ENCODE results near the gene PDCD7.
"Not testable (repeated sequence)": the region's sequence is repeated elsewhere in the genome, so short reads cannot be mapped to it uniquely, and the experiment has no call there.

The PDCD7 gene

DNA sequence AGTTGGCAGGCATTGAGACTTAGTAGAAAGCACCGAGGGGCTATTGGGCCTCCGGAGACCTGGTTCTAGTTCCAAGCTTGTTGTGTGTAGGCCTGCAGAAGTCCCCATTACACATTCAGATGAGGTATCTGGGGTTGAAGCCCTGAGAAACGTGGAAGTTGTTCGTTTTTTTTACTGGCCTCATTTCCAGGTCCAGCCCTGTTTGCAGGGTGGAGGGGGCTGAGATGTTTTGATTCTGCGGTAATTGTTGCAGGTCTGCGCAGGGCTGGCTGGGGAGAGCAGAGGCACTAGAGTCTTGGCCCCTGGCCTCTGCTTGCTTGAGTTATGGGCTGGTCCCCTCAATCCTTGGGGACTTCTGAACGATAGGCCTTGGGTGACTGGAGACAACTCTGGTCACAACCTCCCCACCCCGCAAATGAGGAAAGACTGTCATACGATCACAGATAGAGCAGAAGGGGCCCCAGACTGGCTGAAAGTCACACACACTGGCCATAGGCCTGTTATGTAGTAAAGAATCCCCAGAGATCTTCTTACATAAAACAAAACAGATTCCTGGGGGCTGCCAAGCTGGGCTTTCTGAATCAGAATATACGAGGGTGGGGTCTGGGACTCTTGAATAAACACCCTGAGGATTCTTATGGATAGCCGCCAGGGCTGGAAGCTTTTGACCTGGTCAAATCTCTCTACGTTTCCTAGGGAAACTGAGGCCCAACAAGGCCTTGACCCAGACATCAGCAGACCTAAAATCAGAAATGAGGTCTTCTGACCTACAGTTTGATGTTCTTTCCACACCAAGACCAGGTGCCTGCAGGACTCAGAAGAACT, 41.5 kb downstream of the PDCD7 start:
- no peak for DNase-seq (ENCODE audit: low read depth)

DNA sequence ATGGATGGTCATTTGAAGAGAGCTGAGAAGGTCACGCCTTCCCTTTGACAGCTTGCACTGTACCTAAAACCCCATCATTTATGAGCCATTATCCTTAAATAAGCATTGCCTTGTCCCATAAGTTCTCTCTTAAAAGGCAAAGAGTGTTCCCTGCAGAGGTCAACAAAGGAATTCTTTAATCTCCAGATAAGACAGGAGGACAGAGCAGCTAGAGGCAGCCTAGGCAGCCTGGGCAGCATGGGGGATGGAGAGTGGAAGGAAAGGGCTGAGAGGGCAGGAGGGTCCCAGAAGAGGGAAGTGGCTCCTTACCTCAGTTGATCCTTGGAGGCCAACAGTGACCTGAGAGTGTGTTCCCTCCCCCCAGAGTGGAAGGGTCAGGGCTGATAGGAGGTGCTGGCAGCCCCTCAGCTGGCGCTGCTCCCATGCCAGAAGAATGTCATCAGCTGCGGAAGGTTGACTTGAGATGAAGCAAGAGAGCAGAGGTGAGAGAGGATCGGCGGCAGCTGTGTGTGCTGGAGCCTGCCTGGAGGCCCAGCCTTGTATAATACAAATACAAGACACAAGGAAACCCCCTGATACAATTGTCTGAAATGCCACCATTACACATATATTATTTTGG, 44.3 kb downstream of the PDCD7 start:
- DNase-seq (ENCODE audit: low read depth) = no peak

DNA sequence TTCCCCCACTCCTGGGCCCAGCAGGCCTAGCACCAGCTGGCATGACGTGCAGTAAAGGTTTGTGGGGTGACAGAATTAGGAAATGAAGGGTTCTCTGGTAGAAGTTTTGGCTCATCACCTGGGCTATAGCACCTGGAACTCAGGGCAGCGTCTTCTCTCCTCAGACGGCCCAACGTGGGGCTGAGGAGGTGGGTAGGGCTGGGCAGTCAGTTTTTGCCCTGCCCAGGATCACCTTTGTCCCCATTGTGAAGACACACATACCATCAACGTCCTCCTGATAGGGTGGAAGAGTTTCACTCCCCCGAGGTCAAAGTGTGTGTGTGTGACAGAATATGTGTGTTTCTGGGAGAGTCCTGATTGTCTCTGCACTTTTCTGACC, 45.0 kb downstream of the PDCD7 start:
- no peak for DNase-seq (ENCODE audit: low read depth)

DNA sequence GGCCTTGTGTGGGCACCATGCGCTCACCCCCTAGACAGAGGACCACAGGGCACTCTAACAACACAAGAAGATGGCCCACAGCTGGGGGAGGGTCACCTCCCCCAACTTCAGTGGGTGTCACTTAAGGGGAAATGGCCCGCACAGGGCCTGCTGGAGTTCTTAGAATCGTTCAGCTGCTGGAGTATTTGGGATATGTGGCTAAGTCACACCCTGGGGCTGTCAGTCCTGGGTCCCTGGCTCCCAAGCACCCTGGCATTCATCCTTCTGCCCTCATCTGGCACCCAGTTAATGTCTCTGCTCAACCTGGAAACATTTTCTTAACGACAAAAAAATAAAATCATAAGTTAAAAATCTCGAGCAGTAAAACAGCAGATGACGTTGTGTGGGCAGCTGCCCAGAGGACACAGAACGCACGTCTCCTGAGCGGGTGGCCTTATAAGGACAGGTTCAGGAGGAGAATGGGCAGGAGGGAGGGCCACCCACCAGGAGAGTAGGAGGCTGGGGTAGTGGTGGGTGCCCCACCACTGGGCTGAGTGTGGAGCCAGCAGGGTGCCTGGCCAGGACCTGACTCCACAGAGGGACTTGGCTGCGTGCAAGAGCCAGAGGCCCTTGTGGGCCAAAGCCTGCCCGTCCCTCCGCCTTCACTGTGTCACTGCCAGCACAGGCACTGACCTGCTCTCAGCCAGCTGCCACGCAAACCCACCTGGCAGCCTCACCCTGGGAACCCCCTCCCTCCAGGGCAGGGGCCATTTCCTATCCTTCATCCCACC, 45.5 kb downstream of the PDCD7 start:
- no peak for DNase-seq (ENCODE audit: low read depth)

DNA sequence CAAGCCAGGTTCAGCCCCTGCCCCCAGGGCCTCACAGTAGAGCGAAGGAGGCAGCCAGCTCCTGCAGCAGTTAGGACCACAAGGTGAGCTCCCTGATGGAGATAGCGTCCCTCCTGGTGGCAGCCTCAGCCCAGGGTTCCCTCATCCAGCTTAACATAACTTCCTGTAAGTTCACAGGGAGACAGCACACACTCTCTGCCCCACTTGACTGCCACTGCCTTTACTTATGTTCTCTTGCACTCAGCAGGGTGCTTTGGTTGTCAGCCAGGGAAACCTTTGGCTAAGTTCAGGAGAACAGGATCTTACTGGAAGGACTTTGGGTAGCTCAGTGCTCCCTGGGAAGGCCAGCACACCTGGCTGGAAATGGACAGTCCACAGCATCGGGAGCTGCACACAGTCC, 46.2 kb downstream of the PDCD7 start:
- DNase-seq (ENCODE audit: low read depth) = no peak

DNA sequence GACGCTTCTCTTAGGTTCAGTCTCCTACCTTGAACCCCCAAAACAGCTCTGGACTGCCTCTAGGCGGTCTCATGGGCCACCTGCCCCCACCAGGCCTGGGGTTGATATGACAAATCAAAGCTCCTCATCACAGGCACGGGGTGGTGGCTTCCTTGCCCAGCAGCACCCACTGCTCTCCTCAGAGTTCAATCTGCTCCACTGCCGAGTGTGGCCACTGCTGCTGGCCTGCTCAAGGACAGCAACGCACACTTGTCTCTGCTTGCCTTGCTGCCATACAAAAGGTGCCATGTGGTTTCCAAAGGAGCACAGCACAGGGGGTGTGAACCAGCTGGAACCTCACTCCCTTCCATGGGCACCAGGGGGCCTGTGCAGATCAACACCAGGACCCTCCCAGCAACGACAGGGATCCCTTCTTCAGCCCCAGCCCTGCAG, 46.9 kb downstream of the PDCD7 start:
- DNase-seq (ENCODE audit: low read depth) = no peak

DNA sequence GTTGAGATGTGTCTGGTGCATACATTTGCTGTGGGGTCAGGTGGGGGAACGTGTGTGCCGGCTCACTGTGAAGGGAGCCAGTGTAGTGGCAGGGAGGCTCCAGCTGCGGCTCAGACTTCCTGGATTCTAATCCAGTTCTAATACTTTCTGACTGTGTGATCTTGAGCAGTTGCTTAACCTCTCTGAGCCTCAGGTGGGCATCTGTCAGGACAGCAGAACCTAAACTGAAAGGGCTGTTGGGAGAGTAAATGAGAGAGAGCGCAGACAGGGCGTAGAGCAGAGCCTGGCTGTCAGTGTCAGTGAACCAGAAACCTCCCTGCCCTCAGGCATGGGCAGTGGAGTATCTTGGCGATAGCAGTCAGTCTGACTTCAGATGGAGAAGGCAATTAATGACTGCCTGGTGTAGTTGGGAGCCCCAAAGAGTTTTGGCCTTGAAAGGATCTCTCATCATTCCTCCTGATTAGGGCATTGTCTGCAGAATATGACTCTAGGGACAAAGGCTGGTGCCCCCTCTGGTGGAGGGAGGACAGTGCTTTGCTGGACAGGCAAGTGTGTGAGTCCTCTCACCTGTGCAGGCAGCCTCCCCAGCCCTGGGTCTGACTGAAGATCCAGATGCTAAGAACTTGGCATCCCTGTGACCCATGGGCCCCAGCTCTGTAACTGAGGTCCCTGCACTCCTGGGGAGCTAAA, 47.5 kb downstream of the PDCD7 start:
- no peak for DNase-seq (ENCODE audit: low read depth)

DNA sequence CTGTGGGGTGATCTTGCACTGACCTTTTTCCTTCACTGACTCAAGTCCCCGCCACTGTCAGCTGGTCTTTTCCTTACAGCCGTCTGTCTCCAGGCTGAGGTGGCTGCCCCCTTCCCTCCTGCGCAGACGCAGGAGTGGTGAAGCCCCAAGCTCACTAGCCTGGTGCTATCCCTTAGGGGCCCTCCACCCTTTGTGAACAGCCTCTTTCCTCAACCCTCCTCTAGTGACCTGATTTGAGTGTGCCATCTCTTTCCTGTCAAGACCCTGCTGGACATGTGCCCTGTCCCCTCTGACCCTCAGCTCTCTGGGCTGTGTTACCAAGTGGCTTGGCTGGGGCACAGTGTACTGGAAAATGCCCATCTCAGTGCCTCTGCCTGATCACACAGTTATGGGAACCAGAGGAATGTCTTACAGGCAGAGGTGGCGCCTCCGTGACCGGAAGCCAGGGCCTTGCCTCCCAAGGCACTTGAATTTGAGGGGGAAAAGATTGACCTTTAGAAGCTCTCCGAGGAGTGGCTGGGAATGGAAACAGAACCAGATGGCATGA, 48.3 kb downstream of the PDCD7 start:
- DNase-seq (ENCODE audit: low read depth) = no peak

DNA sequence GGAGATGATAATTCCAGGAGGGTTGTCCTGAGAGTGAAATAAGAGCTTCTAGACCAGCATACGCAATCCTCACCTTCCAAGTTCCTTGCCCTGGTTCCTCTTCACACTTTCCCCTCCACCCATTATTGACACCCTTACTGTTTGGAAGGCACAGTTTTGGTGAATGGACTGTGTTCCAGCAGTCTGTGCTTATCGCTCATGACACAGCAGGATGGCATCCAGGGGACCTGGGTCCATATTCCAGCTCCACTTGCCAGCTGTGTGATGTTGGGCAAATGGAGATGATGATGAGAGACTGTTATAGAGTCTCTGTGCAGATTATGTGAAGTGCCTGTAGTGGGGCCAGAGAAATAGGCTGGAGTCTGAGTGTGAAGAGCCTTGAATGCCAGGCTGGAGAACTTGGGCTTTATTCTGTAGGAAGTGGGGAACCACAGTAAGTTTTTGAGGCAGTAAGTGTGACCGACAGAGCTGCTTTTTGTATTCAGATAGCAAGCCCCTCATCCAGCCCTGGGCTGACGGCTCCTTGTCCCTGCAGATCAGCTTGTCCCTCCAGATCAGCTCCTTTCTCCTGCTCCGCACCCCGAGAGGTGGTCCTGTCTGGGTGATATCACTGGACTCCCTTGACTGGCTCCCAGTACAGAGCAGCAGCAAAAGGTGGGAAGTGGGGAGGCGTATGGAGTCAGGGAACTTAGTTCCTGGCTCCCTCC, 49.0 kb downstream of the PDCD7 start:
- DNase-seq (ENCODE audit: low read depth) = no peak

DNA sequence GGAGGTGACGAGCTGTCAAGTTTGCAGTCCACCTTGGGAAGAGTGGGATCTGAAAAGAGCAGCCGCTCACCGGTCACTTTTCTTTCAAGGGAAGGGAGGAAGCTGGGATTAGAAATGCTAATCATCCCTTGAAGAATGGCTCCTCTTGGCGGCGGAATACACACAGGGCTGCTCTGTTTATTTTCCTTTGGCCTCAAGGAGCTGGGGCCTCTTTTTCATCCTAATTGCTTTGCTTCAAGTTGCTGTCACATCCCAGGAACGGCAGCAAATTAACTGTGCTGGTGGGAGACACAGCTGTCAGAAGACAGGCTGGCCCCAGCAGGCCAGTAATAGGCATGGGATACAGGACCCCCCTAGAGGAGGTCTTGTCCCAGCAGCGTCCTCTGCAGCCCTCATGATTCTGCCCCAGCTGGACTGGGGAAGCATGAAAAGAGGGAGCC, 50.3 kb downstream of the PDCD7 start:
- DNase-seq (ENCODE audit: low read depth) = no peak

DNA sequence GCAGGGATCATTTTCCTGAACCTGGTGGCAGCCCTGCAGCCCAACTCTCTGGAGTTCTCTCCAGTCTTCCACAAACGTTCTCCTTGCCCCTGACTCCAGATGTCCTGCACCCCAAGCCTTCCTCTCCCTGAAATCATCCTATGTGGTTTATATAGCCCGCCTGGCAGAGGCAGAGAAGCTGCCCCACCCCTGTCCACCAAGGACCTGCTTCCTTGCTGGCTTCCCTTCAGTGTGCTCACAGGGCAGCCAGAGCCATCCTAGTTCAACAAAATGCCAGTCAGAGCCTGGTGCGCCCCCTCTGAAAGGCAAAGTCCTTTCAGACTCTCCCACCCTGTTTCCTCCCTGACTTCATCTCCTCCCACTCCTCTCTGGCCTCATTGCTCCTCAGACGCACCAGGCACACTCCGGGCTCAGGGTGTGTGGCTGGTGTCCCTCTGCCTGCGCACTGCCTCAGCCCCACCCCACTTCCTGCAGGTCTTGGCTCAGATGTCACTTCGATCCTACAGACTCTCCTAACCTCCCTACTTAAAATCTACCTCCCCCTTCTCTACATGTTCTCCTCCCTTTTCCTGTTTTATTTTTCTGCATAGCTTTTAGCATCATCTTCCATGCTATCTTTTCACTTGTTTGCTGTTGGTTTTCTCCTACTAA, 51.2 kb downstream of the PDCD7 start:
- DNase-seq (ENCODE audit: low read depth) = no peak

DNA sequence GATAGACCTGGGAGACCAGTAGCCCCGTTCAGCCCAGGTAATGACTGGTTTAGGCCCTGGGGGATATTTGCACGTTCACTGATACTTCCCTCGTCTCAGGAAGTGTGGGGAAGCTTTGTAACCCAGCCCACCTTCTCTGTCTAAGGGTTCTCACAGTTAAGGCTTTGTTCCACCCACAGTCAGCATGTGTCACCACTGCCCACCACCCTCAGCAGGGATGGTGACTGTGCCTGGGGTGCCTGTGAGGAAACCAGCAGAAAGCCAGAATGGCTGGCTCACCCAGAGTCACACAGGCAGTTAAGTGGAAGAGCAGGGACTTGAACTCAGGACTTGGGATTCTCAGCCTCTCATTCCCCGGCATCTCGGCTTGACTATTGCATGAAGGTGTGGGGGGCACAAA, 51.9 kb downstream of the PDCD7 start:
- no peak for DNase-seq (ENCODE audit: low read depth)

DNA sequence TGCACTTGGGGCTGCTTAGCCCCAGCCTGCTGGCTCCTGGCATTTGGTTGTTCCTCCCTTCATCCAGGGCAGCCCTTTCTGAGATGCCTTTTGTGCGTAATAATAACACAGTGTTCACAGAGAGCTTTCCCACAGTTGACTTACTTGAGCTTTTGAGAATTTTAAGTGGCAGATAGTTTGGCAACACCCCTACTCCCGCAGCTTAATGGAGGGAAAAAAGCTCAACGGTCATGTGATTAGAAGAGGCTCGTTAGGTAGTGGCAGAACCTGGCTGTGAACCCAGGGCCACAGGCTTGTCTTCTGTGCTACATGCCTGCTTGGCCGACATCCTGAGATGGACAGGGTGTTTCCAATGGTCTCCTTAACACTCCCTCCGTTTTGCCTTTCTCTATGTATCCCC, 52.3 kb downstream of the PDCD7 start:
- no peak for DNase-seq (ENCODE audit: low read depth)

DNA sequence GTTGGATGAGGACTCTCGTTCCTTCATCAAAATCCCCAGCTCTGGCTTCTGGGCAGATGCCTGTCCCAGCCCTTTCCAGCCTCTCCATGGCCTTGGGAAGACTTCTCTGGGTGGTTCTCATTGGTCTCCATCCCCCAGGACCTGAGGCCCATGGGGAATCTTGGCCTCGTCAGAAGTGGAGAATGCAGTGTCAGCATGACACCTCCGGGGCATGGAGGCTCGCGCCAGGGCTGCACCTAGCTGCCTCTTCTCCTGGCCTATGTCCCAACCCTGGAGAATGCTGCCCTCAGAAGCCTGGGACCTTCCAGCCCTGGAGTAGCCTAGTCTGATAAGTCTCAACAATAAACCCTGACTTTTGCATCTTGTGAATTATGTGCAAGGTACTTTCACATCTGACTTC, 54.0 kb downstream of the PDCD7 start:
- no peak for DNase-seq (ENCODE audit: low read depth)

DNA sequence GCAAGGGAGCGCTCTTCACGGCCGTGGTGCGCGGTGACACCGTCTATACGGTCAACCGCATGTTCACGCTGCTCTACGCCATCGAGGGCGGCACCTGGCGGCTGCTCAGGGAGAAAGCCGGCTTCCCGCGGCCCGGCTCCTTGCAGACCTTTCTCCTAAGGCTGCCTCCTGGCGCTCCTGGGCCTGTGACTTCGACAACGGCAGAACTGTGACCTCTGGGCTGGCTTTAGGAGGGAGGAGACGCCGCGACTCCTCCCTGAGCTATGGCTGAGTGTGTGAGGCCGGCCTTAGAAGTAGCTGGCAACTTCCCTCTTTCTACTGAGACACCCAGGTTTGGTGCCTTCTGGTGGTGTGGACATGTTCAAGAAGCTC, 55.6 kb downstream of the PDCD7 start:
- peak; percentile 27 for DNase-seq (ENCODE audit: low read depth)

DNA sequence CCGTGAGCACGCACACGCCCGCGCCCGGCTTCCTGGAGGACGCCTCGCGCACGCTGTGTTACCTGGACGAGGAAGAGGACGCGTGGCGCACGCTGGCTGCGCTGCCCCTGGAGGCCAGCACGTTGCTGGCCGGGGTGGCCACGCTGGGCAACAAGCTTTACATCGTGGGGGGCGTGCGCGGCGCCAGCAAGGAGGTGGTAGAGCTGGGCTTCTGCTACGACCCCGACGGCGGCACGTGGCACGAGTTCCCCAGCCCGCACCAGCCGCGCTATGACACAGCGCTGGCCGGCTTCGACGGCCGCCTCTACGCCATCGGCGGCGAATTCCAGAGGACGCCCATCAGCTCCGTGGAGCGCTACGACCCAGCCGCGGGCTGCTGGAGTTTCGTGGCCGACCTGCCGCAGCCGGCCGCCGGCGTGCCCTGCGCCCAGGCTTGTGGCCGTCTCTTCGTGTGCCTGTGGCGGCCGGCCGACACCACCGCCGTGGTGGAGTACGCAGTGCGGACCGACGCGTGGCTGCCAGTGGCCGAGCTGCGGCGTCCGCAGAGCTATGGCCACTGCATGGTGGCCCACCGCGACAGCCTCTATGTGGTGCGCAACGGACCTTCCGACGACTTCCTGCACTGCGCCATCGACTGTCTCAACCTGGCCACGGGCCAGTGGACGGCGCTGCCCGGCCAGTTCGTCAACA, 56.2 kb downstream of the PDCD7 start:
- DNase-seq (ENCODE audit: low read depth) = no peak

DNA sequence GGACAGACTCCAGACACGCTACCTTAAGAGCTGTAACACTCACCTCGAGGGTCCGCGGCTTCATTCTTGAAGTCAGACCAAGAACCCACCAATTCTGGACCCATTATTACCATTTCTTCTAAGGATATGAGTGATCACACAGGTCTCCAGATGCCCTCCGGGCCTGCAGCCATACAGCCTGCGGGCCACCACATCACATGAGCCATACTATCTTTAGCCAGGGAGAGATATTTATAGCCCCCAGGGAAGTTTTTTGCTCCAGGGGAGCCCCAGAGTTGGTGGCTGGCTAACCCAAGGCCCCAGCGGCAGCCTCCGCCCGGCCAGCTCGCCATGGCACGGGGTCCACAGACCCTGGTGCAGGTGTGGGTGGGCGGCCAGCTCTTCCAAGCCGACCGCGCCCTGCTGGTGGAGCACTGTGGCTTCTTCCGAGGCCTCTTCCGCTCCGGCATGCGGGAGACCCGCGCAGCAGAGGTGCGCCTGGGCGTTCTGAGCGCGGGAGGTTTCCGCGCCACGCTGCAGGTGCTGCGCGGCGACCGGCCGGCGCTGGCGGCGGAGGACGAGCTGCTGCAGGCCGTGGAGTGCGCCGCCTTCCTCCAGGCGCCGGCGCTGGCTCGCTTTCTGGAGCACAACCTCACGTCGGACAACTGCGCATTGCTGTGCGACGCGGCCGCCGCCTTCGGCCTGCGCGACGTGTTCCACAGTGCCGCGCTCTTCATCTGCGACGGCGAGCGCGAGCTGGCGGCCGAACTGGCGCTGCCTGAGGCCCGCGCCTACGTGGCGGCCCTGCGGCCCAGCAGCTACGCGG, 56.9 kb downstream of the PDCD7 start, which contains the start of gene KBTBD13:
TSS of gene KBTBD13 (plus strand) at position 261 of the 805 bp plus-strand sequence. CDS start at position 331, 70 bp downstream.
- DNase-seq (ENCODE audit: low read depth) = no peak

DNA sequence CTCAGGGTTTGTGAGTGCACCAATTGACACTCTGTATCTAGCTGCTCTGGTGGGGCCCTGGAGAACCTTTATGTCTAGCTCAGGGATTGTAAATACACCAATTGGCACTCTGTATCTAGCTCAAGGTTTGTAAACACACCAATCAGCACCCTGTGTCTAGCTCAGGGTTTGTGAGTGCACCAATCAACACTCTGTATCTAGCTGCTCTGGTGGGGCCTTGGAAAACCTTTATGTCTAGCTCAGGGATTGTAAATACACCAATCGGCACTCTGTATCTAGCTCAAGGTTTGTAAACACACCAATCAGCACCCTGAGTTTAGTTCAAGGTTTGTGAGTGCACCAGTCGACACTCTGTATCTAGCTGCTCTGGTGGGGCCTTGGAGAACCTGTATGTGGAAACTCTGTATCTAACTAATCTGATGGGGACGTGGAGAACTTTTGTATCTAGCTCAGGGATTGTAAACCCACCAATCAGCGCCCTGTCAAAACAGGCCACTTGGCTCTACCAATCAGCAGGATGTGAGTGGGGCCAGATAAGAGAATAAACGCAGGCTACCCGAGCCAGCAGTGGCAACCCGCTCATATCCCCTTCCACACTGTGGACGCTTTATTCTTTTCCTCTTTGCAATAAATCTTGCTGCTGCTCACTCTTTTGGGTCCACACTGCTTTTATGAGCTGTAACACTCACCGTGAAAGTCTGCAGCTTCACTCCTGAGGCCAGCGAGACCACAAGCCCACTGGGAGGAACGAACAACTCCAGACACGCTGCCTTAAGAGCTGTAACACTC, 57.8 kb downstream of the PDCD7 start:
- not testable (repeated sequence) for DNase-seq (ENCODE audit: low read depth)

DNA sequence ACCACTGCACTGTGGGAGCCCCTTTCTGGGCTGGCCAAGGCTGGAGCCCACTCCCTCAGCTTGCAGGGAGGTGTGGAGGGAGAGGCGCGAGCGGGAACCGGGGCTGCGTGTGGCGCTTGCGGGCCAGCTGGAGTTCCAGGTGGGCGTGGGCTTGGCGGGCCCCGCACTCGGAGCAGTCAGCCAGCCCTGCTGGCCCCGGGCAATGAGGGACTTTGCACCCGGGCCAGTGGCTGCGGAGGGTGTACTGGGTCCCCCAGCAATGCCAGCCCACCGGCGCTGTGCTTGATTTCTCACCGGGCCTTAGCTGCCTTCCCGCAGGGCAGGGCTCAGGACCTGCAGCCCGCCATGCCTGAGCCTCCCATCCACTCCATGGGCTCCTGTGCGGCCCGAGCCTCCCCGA, 58.7 kb downstream of the PDCD7 start:
- DNase-seq (ENCODE audit: low read depth) = not testable (repeated sequence)
